22Rv1 (cell line): ENCODE measurements around the gene RARS2.

Source experiments
- ZFX ChIP-seq: fragments of 450-650 bp; IDR thresholded peaks from 2 replicates; pipeline ENCODE4 v1.6.1; 2017; ENCODE audit warnings: antibody characterized with exemption, borderline replicate concordance
- TF ChIP-seq, protein P1 (sequence below): fragments of 450-650 bp; IDR thresholded peaks from 2 replicates; pipeline ENCODE4 v1.5.1; 2017; ENCODE audit warnings: mild to moderate bottlenecking

- TF ChIP-seq, protein P1, sequence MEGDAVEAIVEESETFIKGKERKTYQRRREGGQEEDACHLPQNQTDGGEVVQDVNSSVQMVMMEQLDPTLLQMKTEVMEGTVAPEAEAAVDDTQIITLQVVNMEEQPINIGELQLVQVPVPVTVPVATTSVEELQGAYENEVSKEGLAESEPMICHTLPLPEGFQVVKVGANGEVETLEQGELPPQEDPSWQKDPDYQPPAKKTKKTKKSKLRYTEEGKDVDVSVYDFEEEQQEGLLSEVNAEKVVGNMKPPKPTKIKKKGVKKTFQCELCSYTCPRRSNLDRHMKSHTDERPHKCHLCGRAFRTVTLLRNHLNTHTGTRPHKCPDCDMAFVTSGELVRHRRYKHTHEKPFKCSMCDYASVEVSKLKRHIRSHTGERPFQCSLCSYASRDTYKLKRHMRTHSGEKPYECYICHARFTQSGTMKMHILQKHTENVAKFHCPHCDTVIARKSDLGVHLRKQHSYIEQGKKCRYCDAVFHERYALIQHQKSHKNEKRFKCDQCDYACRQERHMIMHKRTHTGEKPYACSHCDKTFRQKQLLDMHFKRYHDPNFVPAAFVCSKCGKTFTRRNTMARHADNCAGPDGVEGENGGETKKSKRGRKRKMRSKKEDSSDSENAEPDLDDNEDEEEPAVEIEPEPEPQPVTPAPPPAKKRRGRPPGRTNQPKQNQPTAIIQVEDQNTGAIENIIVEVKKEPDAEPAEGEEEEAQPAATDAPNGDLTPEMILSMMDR: no peak
- no peak for TF ChIP-seq ZFX
Observed at GRCh38 chr6:87481931-87482330, 107.9 kb downstream of the RARS2 start.
